ENCODE measurements around the gene FBXO17. TPM values are rescaled to one million over a fixed set of nuclear protein-coding genes. Genes with fewer than 3 reads are reported as not detected.

FBXO17 gene
- total RNA-seq, 3 donors from 2014 or later (not counting 1 experiment from before 2014, with no cell fraction given) = not detected

- Histone ChIP-seq H3K27me3 (ENCODE audit: control insufficient read depth, insufficient read depth, low read length) (no peaks in the 10 kb centered on the region), H3K9me3 (ENCODE audit: control insufficient read depth, insufficient read depth, low read length) (no peaks in the 10 kb centered on the region), H3K4me3 (ENCODE audit: low read length) (no peak overlapping the region), H3K27ac (ENCODE audit: low read length) (no peak overlapping the region), H3K4me1 (ENCODE audit: control insufficient read depth, insufficient read depth, low read length) (no peaks in the 10 kb centered on the region), H3K36me3 (ENCODE audit: control insufficient read depth, insufficient read depth, low read length) (no peaks in the 10 kb centered on the region)
- TF ChIP-seq CTCF (IDR thresholded peaks at IDR 0.05) = no peak
- peaks cover 7 to 10% of the 10 kb centered on the region in 2 donors for H3K27me3 Mint-ChIP-seq (ENCODE audit: low read depth in 2 of 2)
- no peak overlapping the region for H3K4me3 Mint-ChIP-seq
- no peaks in the 10 kb centered on the region for H3K4me1 Mint-ChIP-seq
- no peak for ATAC-seq
- intact Hi-C loops (cut with micrococcal nuclease) = no loop called here
- DNase-seq = no peak
- no peaks in the 10 kb centered on the region for H3K36me3 Mint-ChIP-seq
- no peaks in the 10 kb centered on the region for H3K9me3 Mint-ChIP-seq
- H3K27ac Mint-ChIP-seq = no peak overlapping the region
- 86% methylated on average over 4 of the region's 4 CpGs for WGBS (ENCODE audit: insufficient coverage)
These were observed 42.1 kb upstream of the FBXO17 start for GRCh38 chr19:39017646-39018045.

GRCh38 chr19:39017026-39017425 is 41.5 kb upstream of the FBXO17 start:
- Mint-ChIP-seq H3K36me3 (no peaks in the 10 kb centered on the region), H3K27me3 (ENCODE audit: low read depth in 2 of 2) (peaks cover 7 to 10% of the 10 kb centered on the region in 2 donors), H3K4me3 (no peak overlapping the region), H3K27ac (no peak overlapping the region), H3K4me1 (no peaks in the 10 kb centered on the region), H3K9me3 (no peaks in the 10 kb centered on the region)
- TF ChIP-seq CTCF (IDR thresholded peaks at IDR 0.05) = no peak
- H3K9me3 ChIP-seq (ENCODE audit: control insufficient read depth, insufficient read depth, low read length) = no peaks in the 10 kb centered on the region
- intact Hi-C loops (cut with micrococcal nuclease) = no loop called here
- H3K27ac ChIP-seq (ENCODE audit: low read length) = no peak overlapping the region
- no peaks in the 10 kb centered on the region for H3K36me3 ChIP-seq (ENCODE audit: control insufficient read depth, insufficient read depth, low read length)
- ATAC-seq (no peak), DNase-seq (no peak)
- WGBS (ENCODE audit: insufficient coverage) = 92% methylated on average over 6 of the region's 6 CpGs
- no peaks in the 10 kb centered on the region for H3K27me3 ChIP-seq (ENCODE audit: control insufficient read depth, insufficient read depth, low read length)
- no peak overlapping the region for H3K4me3 ChIP-seq (ENCODE audit: low read length)
- H3K4me1 ChIP-seq (ENCODE audit: control insufficient read depth, insufficient read depth, low read length) = no peaks in the 10 kb centered on the region

GRCh38 chr19:39014037-39014436 is 38.5 kb upstream of the FBXO17 start:
- no peaks in the 10 kb centered on the region for H3K36me3 Mint-ChIP-seq
- intact Hi-C loops (cut with micrococcal nuclease) = no loop called here
- no peaks in the 10 kb centered on the region for H3K9me3 Mint-ChIP-seq
- no peaks in the 10 kb centered on the region for H3K9me3 ChIP-seq (ENCODE audit: control insufficient read depth, insufficient read depth, low read length)
- H3K27me3 ChIP-seq (ENCODE audit: control insufficient read depth, insufficient read depth, low read length) = no peaks in the 10 kb centered on the region
- 49% methylated on average over 7 of the region's 7 CpGs for WGBS (ENCODE audit: insufficient coverage)
- H3K27ac ChIP-seq (ENCODE audit: low read length) = no peak overlapping the region
- no peak for TF ChIP-seq CTCF (IDR thresholded peaks at IDR 0.05)
- H3K4me1 Mint-ChIP-seq = no peaks in the 10 kb centered on the region
- H3K4me1 ChIP-seq (ENCODE audit: control insufficient read depth, insufficient read depth, low read length) = no peaks in the 10 kb centered on the region
- H3K4me3 Mint-ChIP-seq = no peak overlapping the region
- no peak overlapping the region for H3K4me3 ChIP-seq (ENCODE audit: low read length)
- peaks cover 7 to 10% of the 10 kb centered on the region in 2 donors for H3K27me3 Mint-ChIP-seq (ENCODE audit: low read depth in 2 of 2)
- H3K27ac Mint-ChIP-seq = no peak overlapping the region
- ATAC-seq (no peak), DNase-seq (no peak)
- no peaks in the 10 kb centered on the region for H3K36me3 ChIP-seq (ENCODE audit: control insufficient read depth, insufficient read depth, low read length)

GRCh38 chr19:39009001-39009400 is 33.5 kb upstream of the FBXO17 start:
- TF ChIP-seq CTCF (IDR thresholded peaks at IDR 0.05) = no peak
- 93% methylated on average over 4 of the region's 6 CpGs for WGBS (ENCODE audit: insufficient coverage)
- Histone ChIP-seq H3K27ac (ENCODE audit: low read length) (no peak overlapping the region), H3K36me3 (ENCODE audit: control insufficient read depth, insufficient read depth, low read length) (no peaks in the 10 kb centered on the region), H3K27me3 (ENCODE audit: control insufficient read depth, insufficient read depth, low read length) (no peaks in the 10 kb centered on the region), H3K4me1 (ENCODE audit: control insufficient read depth, insufficient read depth, low read length) (no peaks in the 10 kb centered on the region), H3K4me3 (ENCODE audit: low read length) (no peak overlapping the region), H3K9me3 (ENCODE audit: control insufficient read depth, insufficient read depth, low read length) (no peaks in the 10 kb centered on the region)
- DNase-seq = no peak
- intact Hi-C loops (cut with micrococcal nuclease) = no loop called here
- Mint-ChIP-seq H3K9me3 (no peaks in the 10 kb centered on the region), H3K27me3 (ENCODE audit: low read depth in 2 of 2) (peaks cover 0 to 3% of the 10 kb centered on the region in 2 donors), H3K4me1 (no peaks in the 10 kb centered on the region), H3K36me3 (no peaks in the 10 kb centered on the region), H3K27ac (no peak overlapping the region), H3K4me3 (no peak overlapping the region)
- ATAC-seq = no peak

Measured in natural killer cell (primary cell).